ENCODE results near the gene B3GALT4. TPM values are rescaled to one million over a fixed set of nuclear protein-coding genes. Genes with fewer than 3 reads are reported as not detected.

B3GALT4 gene
- total RNA-seq, 1 donor = 4.3 TPM

- Histone ChIP-seq H3K4me3 (ENCODE audit: insufficient read depth, low read length) (no peak overlapping the region), H4K20me1 (ENCODE audit: insufficient read depth, low read length) (no peaks in the 10 kb centered on the region), H3K9me3 (ENCODE audit: low read depth, low read length) (no peaks in the 10 kb centered on the region), H3K27me3 (ENCODE audit: insufficient read depth, low read length) (peaks cover 28% of the 10 kb centered on the region), H2AFZ (ENCODE audit: low read length) (no peak overlapping the region), H3K27ac (ENCODE audit: low read depth, low read length) (no peak overlapping the region), H3K4me2 (ENCODE audit: insufficient read depth, low read length) (no peak overlapping the region), H3K36me3 (ENCODE audit: insufficient read depth, low read length) (no peaks in the 10 kb centered on the region), H3K79me2 (ENCODE audit: insufficient read depth, low read length) (no peaks in the 10 kb centered on the region), H3K4me1 (ENCODE audit: insufficient read depth, low read length) (no peaks in the 10 kb centered on the region)
- DNase-seq (ENCODE audit: insufficient read length, low spot score, missing footprints) = no peak
- TF ChIP-seq, protein P1, sequence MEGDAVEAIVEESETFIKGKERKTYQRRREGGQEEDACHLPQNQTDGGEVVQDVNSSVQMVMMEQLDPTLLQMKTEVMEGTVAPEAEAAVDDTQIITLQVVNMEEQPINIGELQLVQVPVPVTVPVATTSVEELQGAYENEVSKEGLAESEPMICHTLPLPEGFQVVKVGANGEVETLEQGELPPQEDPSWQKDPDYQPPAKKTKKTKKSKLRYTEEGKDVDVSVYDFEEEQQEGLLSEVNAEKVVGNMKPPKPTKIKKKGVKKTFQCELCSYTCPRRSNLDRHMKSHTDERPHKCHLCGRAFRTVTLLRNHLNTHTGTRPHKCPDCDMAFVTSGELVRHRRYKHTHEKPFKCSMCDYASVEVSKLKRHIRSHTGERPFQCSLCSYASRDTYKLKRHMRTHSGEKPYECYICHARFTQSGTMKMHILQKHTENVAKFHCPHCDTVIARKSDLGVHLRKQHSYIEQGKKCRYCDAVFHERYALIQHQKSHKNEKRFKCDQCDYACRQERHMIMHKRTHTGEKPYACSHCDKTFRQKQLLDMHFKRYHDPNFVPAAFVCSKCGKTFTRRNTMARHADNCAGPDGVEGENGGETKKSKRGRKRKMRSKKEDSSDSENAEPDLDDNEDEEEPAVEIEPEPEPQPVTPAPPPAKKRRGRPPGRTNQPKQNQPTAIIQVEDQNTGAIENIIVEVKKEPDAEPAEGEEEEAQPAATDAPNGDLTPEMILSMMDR (IDR thresholded peaks at IDR 0.05; ENCODE audit: extremely low read depth, low read depth, low read length) = no peak
Measured at GRCh38 chr6:33237741-33238140, 39.2 kb upstream of the B3GALT4 start.

DNA sequence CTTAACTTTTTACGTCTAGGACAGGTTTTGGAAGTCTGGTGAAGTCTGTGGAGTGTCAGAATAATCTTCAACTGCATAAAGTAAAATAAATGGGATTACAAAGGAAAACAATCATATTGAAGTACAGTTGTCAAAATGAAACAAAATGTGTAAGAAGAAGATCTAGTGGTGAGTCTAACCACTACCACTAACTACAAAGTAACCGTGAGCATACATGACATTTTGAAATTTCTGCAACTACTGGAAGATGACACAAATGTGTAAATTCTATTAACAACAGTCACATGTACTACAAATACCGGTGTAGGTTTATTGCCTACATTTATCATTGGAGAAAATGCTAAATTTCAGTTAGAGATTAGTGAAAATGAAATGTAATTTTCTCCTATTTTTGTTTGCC is 35.0 kb upstream of the B3GALT4 start:
- H3K4me3 ChIP-seq (ENCODE audit: insufficient read depth, low read length) = no peak overlapping the region
- H3K9me3 ChIP-seq (ENCODE audit: low read depth, low read length) = no peaks in the 10 kb centered on the region
- no peaks in the 10 kb centered on the region for H4K20me1 ChIP-seq (ENCODE audit: insufficient read depth, low read length)
- no peaks in the 10 kb centered on the region for H3K79me2 ChIP-seq (ENCODE audit: insufficient read depth, low read length)
- no peaks in the 10 kb centered on the region for H3K4me1 ChIP-seq (ENCODE audit: insufficient read depth, low read length)
- no peaks in the 10 kb centered on the region for H3K36me3 ChIP-seq (ENCODE audit: insufficient read depth, low read length)
- TF ChIP-seq, protein P1 (IDR thresholded peaks at IDR 0.05; ENCODE audit: extremely low read depth, low read depth, low read length) = no peak
- DNase-seq (ENCODE audit: insufficient read length, low spot score, missing footprints) = no peak
- no peak overlapping the region for H3K4me2 ChIP-seq (ENCODE audit: insufficient read depth, low read length)
- no peak overlapping the region for H3K27ac ChIP-seq (ENCODE audit: low read depth, low read length)
- no peak overlapping the region for H2AFZ ChIP-seq (ENCODE audit: low read length)
- peaks cover 14% of the 10 kb centered on the region for H3K27me3 ChIP-seq (ENCODE audit: insufficient read depth, low read length)

DNA sequence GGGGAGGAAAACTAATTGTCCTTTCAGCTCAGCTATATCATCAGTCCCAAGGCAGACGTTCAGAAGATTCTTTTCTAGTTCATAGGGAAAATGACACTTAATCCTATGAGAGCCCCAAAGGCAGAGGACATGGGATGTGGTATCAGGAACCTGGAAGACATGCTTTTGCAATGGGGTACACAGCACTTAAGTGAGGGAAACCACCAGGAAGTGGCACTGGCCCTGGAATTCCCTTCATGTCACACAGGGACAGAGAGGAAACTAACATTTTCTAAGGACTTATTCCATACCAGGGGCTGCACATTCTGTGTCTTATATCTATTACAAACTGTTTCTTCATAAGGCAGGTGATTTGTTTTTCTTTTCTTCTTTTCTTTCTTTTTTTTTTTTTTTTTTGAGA is 33.4 kb upstream of the B3GALT4 start:
- H3K27me3 ChIP-seq (ENCODE audit: insufficient read depth, low read length) = peaks cover 14% of the 10 kb centered on the region
- TF ChIP-seq, protein P1 (IDR thresholded peaks at IDR 0.05; ENCODE audit: extremely low read depth, low read depth, low read length) = no peak
- no peak for DNase-seq (ENCODE audit: insufficient read length, low spot score, missing footprints)

DNA sequence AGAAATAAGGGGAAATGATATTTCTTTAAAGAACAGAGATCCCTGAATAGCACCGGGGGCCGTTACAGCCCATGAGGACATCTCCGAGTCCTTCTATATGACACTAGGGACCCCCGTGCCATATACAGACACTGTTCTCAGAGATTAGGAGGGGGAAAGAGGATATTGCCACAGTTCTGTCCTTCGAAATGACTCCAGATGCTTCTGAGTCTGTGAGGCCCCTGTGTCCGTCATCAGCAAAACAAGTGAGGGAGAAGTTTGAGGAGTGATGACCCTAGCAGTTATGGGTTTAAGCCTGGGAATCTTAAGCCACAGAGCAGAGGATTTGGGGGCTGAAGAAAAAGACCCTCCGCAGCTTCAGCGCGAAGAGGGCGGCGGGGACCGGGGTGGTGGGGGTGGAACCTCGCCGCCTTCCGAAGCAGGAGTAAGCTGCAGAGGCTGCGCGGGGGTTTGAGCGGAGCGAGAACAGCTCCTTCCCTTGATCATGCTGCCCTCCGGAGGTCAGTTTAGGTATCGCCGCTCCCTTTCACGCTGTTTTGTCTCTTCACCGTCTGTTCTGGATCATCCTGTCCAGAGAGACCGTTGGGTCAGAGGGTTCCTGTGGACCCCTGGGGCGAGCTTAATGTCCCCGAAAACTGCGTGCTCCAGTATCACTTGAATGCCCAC is 28.8 kb upstream of the B3GALT4 start:
- Histone ChIP-seq H3K27ac (ENCODE audit: low read depth, low read length) (peak overlapping the region; percentile 95), H3K27me3 (ENCODE audit: insufficient read depth, low read length) (no peaks in the 10 kb centered on the region), H3K9me3 (ENCODE audit: low read depth, low read length) (no peaks in the 10 kb centered on the region), H3K4me1 (ENCODE audit: insufficient read depth, low read length) (peaks cover 44% of the 10 kb centered on the region), H2AFZ (ENCODE audit: low read length) (peak overlapping the region; percentile 88), H3K4me3 (ENCODE audit: insufficient read depth, low read length) (peak overlapping the region; percentile 74), H4K20me1 (ENCODE audit: insufficient read depth, low read length) (no peaks in the 10 kb centered on the region), H3K36me3 (ENCODE audit: insufficient read depth, low read length) (peaks cover 7% of the 10 kb centered on the region), H3K4me2 (ENCODE audit: insufficient read depth, low read length) (peak overlapping the region; percentile 95), H3K79me2 (ENCODE audit: insufficient read depth, low read length) (peaks cover 10% of the 10 kb centered on the region)
- DNase-seq (ENCODE audit: insufficient read length, low spot score, missing footprints) = peak; percentile 92
- TF ChIP-seq, protein P1 (IDR thresholded peaks at IDR 0.05; ENCODE audit: extremely low read depth, low read depth, low read length) = peak; percentile 88

More for the DNA sequence above, 33.4 kb upstream of the B3GALT4 start:
- Histone ChIP-seq H3K27ac (ENCODE audit: low read depth, low read length) (no peak overlapping the region), H3K4me2 (ENCODE audit: insufficient read depth, low read length) (no peak overlapping the region), H3K4me1 (ENCODE audit: insufficient read depth, low read length) (peaks cover 10% of the 10 kb centered on the region), H2AFZ (ENCODE audit: low read length) (no peak overlapping the region), H4K20me1 (ENCODE audit: insufficient read depth, low read length) (no peaks in the 10 kb centered on the region), H3K9me3 (ENCODE audit: low read depth, low read length) (no peaks in the 10 kb centered on the region), H3K79me2 (ENCODE audit: insufficient read depth, low read length) (no peaks in the 10 kb centered on the region), H3K36me3 (ENCODE audit: insufficient read depth, low read length) (no peaks in the 10 kb centered on the region), H3K4me3 (ENCODE audit: insufficient read depth, low read length) (no peak overlapping the region)

Measured in osteoblast (primary cell).